Measurements from ENCODE around the gene SAP30BP.

Gene SAP30BP

GRCh38 chr17:75694536-75694935 is 27.4 kb downstream of the SAP30BP start:
- no peaks in the 10 kb centered on the region; the same call in 1 of the 2 replicates for H3K4me1 ChIP-seq (ENCODE audit: control insufficient read depth, insufficient read depth, low read length)
- H3K36me3 ChIP-seq (ENCODE audit: control insufficient read depth in 2 of 2, insufficient read depth in 1 of 2, low read length in 2 of 2): peaks cover 21 to 88% of the 10 kb centered on the region in 2 experiments; a peak in 2 of 3 replicates
- ChIA-PET CTCF (interaction anchor here (1.0 to 6.6 kb wide), 3 partner anchors 54 to 62 kb away, joined by 3 to 48 read pairs (median 5); partner anchors contain the start of gene SMIM5), POLR2A (no interaction called here)
- TF ChIP-seq ZNF510 (tag by site-specific recombination; IDR thresholded peaks at IDR 0.05; ENCODE audit: insufficient replicate concordance) (no peak), ZNF248 (tag by site-specific recombination; IDR thresholded peaks at IDR 0.05) (no peak), ZNF692 (tag by site-specific recombination; IDR thresholded peaks at IDR 0.05) (no peak), TRIM28 (IDR thresholded peaks at IDR 0.05; ENCODE audit: borderline replicate concordance, low read length) (no peak), PRDM10 (tag by site-specific recombination; IDR thresholded peaks at IDR 0.05) (no peak), ZNF266 (tag by site-specific recombination; IDR thresholded peaks at IDR 0.05; ENCODE audit: low read depth) (no peak), SP3 (tag by site-specific recombination; IDR thresholded peaks at IDR 0.05) (no peak), ZSCAN23 (tag by site-specific recombination; IDR thresholded peaks at IDR 0.05) (no peak)
- H3K27ac ChIP-seq (ENCODE audit: extremely low read depth, low read depth, low read length): no peak overlapping the region
- no peaks in the 10 kb centered on the region for H3K9me3 ChIP-seq (ENCODE audit: control insufficient read depth, insufficient read depth, low read depth, low read length)
- no peak overlapping the region for H3K4me3 ChIP-seq (ENCODE audit: low read depth, low read length)

GRCh38 chr17:75695141-75695829 is 28.1 kb downstream of the SAP30BP start:
- no peaks in the 10 kb centered on the region; the same call in 1 of the 2 replicates for H3K4me1 ChIP-seq (ENCODE audit: control insufficient read depth, insufficient read depth, low read length)
- H3K4me3 ChIP-seq (ENCODE audit: low read depth, low read length): no peak overlapping the region
- ChIA-PET CTCF (interaction anchor here (0.6 to 6.6 kb wide), 4 partner anchors 42 to 62 kb away, joined by 3 to 48 read pairs (median 4); partner anchors contain the start of gene SMIM5), POLR2A (no interaction called here)
- no peak overlapping the region for H3K27ac ChIP-seq (ENCODE audit: extremely low read depth, low read depth, low read length)
- no peak for TF ChIP-seq ZNF521 (tag by site-specific recombination; IDR thresholded peaks at IDR 0.05)
- no peak for TF ChIP-seq ZNF701 (tag by site-specific recombination; IDR thresholded peaks at IDR 0.05)
- no peak for TF ChIP-seq BCL11A (tag by site-specific recombination; IDR thresholded peaks at IDR 0.05; ENCODE audit: low read depth)
- no peak for TF ChIP-seq ZNF580 (tag by site-specific recombination; IDR thresholded peaks at IDR 0.05)
- TF ChIP-seq ZNF37A (tag by site-specific recombination; IDR thresholded peaks at IDR 0.05): no peak
- no peak for TF ChIP-seq ZNF600 (tag by site-specific recombination; IDR thresholded peaks at IDR 0.05)
- TF ChIP-seq ZNF324 (tag by site-specific recombination; IDR thresholded peaks at IDR 0.05): no peak
- no peak for TF ChIP-seq RBAK (tag by site-specific recombination; IDR thresholded peaks at IDR 0.05)
- TF ChIP-seq ZNF48 (tag by site-specific recombination; IDR thresholded peaks at IDR 0.05): no peak
- no peak for TF ChIP-seq MEIS1 (CRISPR knock-in tag; IDR thresholded peaks at IDR 0.05; ENCODE audit: borderline replicate concordance)
- H3K9me3 ChIP-seq (ENCODE audit: control insufficient read depth, insufficient read depth, low read depth, low read length): no peaks in the 10 kb centered on the region
- H3K36me3 ChIP-seq (ENCODE audit: control insufficient read depth in 2 of 2, insufficient read depth in 1 of 2, low read length in 2 of 2): peaks cover 20 to 90% of the 10 kb centered on the region in 2 experiments; a peak in 2 of 3 replicates

Data from HEK293 (cell line).